AG10803 (cell line): ENCODE data around the gene STK24.

Source experiments
- DNase-seq: peaks from one replicate; pipeline ENCODE4 v3.0.0; 2010; ENCODE audit warnings: low read depth
- H3K4me3 ChIP-seq: 2 replicates; pipeline ENCODE4 v1.5.1; 2011; ENCODE audit warnings: mild to moderate bottlenecking, low read length, control low read depth
- CTCF ChIP-seq: conservative IDR thresholded peaks from 2 replicates; pipeline ENCODE4 v1.5.1; 2011; ENCODE audit warnings: mild to moderate bottlenecking, low read length, control low read depth, inconsistent platforms

Gene STK24

GRCh38 chr13:98410612-98411011, 166.3 kb downstream of the STK24 start:
- H3K4me3 ChIP-seq: no peak overlapping the region
- no peak for DNase-seq
- no peak for TF ChIP-seq CTCF

- H3K4me3 ChIP-seq: no peak overlapping the region
- no peak for TF ChIP-seq CTCF
- DNase-seq: no peak
Observed at GRCh38 chr13:98409281-98409680, 167.6 kb downstream of the STK24 start.

- H3K4me3 ChIP-seq: no peak overlapping the region
- no peak for TF ChIP-seq CTCF
- DNase-seq: no peak
Observed at GRCh38 chr13:98407575-98407974, 169.3 kb downstream of the STK24 start.

- DNase-seq: no peak
- no peak for TF ChIP-seq CTCF
- H3K4me3 ChIP-seq: no peak overlapping the region
Observed at GRCh38 chr13:98406971-98407370, 169.9 kb downstream of the STK24 start.

GRCh38 chr13:98406427-98406826, 170.5 kb downstream of the STK24 start:
- H3K4me3 ChIP-seq: no peak overlapping the region
- no peak for DNase-seq
- no peak for TF ChIP-seq CTCF

- no peak for TF ChIP-seq CTCF
- H3K4me3 ChIP-seq: no peak overlapping the region
- no peak for DNase-seq
Observed at GRCh38 chr13:98405690-98406344, 171.1 kb downstream of the STK24 start.

GRCh38 chr13:98405107-98405571, 171.8 kb downstream of the STK24 start:
- peak; percentile 52 for DNase-seq
- no peak for TF ChIP-seq CTCF
- H3K4me3 ChIP-seq: no peak overlapping the region
